NB4 (cell line): ENCODE measurements around the gene HS3ST1.
A peak's percentile ranks its signal among the peaks of the same experiment; 100 is the strongest.

Experiments
- DNase-seq: peaks from one replicate; pipeline ENCODE4 v3.0.0; 2010; ENCODE audit warnings: low read depth
- H3K4me3 ChIP-seq: one replicate; pipeline ENCODE4 v1.5.1; 2011; ENCODE audit warnings: mild to moderate bottlenecking, low read depth, low read length, moderate library complexity
- CTCF ChIP-seq: IDR thresholded peaks from one replicate; pipeline ENCODE4 v1.5.1; 2012; ENCODE audit warnings: low read depth, low read length
- MAX ChIP-seq: IDR thresholded peaks from 2 replicates; pipeline ENCODE4 v1.6.1; 2011; ENCODE audit warnings: low read depth, low read length
- MYC ChIP-seq: IDR thresholded peaks from 2 replicates; pipeline ENCODE4 v1.6.1; 2011; ENCODE audit warnings: low read depth, low read length
- POLR2A ChIP-seq: IDR thresholded peaks from 2 replicates; pipeline ENCODE4 v1.6.1; 2011; ENCODE audit warnings: mild to moderate bottlenecking; ENCODE audit not compliant: insufficient read length; ENCODE audit errors: extremely low read depth

Gene HS3ST1

GRCh38 chr4:11423465-11423864 is 5.2 kb downstream of the HS3ST1 start:
- TF ChIP-seq MAX (no peak), POLR2A (no peak), CTCF (no peak), MYC (no peak)
- DNase-seq: no peak
- no peak overlapping the region for H3K4me3 ChIP-seq

GRCh38 chr4:11421116-11421515 is 7.6 kb downstream of the HS3ST1 start:
- no peak overlapping the region for H3K4me3 ChIP-seq
- no peak for DNase-seq
- no peak for TF ChIP-seq MYC
- TF ChIP-seq CTCF: no peak
- no peak for TF ChIP-seq MAX
- no peak for TF ChIP-seq POLR2A

GRCh38 chr4:11420327-11420726 is 8.4 kb downstream of the HS3ST1 start:
- DNase-seq: no peak
- H3K4me3 ChIP-seq: no peak overlapping the region
- no peak for TF ChIP-seq POLR2A
- no peak for TF ChIP-seq CTCF
- no peak for TF ChIP-seq MAX
- no peak for TF ChIP-seq MYC

- no peak overlapping the region for H3K4me3 ChIP-seq
- DNase-seq: peak; percentile 57
- TF ChIP-seq MYC (peak; percentile 62; the same call in 1 of the 2 replicates), MAX (peak; percentile 92), CTCF (peak; percentile 45), POLR2A (no peak)
Observed at GRCh38 chr4:11418610-11419009, 10.1 kb downstream of the HS3ST1 start.

GRCh38 chr4:11416767-11417113 is 12.0 kb downstream of the HS3ST1 start:
- no peak overlapping the region for H3K4me3 ChIP-seq
- no peak for DNase-seq
- TF ChIP-seq CTCF (no peak), MYC (no peak), POLR2A (no peak), MAX (no peak)
